K562 (cell line): ENCODE data around the gene EHBP1.

Experiments used
- POLR2AphosphoS5 ChIP-seq: IDR thresholded peaks from 2 replicates; pipeline ENCODE4 v1.6.1; 2011; ENCODE audit warnings: mild to moderate bottlenecking, low read depth, low read length, moderate library complexity; ENCODE audit not compliant: control insufficient read depth, insufficient read depth
- TCF7L2 ChIP-seq: fragments of 150-350 bp; IDR thresholded peaks from 2 replicates; pipeline ENCODE4 v1.6.1; 2016; ENCODE audit warnings: low read depth, mild to moderate bottlenecking, low read length, moderate library complexity
- TF ChIP-seq, protein P1 (sequence below), 3 experiments: IDR thresholded peaks in 2 of 3; conservative IDR thresholded peaks in 1 of 3; 2 replicates each; pipeline ENCODE4 v1.5.1; 2011 to 2012; ENCODE audit warnings: low read length in 3 of 3, mild to moderate bottlenecking in 3 of 3, control low read depth in 2 of 3, improper control_type of control experiment in 1 of 3, inconsistent platforms in 1 of 3, low read depth in 1 of 3, mixed read lengths in 1 of 3, moderate library complexity in 1 of 3; ENCODE audit not compliant: insufficient read depth in 2 of 3
- TF ChIP-seq, protein P2 (sequence below): fragments of 450-650 bp; formaldehyde crosslinking; IDR thresholded peaks from 2 replicates; pipeline ENCODE4 v1.4.0; 2022; ENCODE audit warnings: missing genetic modification characterization

DNA sequence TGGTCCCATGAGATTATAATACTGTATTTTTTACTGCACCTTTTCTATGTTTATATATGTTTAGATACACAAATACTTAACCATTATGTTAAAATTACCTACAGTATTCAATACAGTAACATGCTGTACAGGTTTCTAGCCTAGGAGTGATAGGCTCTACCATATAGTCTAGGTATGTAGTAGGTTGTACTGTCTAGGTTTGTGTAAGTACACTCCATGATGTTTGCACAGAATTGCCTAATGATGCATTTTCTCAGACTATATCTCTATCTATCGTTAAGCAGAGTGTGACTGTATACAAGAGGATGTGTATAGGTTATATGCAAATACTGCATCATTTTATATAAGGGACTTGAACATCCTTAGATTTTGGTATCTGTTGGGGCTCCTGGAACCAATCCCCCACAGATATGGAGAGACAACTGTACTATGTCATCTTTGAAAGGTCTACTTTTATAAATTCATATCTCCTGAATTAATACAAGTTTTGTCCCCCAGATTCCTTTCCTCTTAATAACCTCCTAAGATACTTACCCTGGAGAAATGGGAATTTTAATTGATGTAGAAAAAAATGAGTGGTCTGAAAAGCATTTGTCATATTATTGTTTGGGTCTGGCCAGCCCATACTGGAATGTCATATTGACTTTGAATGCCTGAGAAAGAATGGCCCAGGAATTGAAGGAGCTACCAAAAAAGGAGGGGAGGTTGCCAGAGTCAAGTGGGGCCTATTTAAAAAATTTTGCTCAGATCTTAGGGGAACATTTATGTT is 36.6 kb downstream of the EHBP1 start:
- TF ChIP-seq POLR2AphosphoS5 (no peak), TCF7L2 (no peak)
- TF ChIP-seq, protein P1, sequence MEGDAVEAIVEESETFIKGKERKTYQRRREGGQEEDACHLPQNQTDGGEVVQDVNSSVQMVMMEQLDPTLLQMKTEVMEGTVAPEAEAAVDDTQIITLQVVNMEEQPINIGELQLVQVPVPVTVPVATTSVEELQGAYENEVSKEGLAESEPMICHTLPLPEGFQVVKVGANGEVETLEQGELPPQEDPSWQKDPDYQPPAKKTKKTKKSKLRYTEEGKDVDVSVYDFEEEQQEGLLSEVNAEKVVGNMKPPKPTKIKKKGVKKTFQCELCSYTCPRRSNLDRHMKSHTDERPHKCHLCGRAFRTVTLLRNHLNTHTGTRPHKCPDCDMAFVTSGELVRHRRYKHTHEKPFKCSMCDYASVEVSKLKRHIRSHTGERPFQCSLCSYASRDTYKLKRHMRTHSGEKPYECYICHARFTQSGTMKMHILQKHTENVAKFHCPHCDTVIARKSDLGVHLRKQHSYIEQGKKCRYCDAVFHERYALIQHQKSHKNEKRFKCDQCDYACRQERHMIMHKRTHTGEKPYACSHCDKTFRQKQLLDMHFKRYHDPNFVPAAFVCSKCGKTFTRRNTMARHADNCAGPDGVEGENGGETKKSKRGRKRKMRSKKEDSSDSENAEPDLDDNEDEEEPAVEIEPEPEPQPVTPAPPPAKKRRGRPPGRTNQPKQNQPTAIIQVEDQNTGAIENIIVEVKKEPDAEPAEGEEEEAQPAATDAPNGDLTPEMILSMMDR (IDR thresholded peaks at IDR 0.05 in 2 of 3, conservative IDR thresholded peaks at IDR 0.05 in 1 of 3; ENCODE audit: insufficient read depth in 2 of 3, low read depth in 1 of 3, low read length in 3 of 3) = no peak
- TF ChIP-seq, protein P2, sequence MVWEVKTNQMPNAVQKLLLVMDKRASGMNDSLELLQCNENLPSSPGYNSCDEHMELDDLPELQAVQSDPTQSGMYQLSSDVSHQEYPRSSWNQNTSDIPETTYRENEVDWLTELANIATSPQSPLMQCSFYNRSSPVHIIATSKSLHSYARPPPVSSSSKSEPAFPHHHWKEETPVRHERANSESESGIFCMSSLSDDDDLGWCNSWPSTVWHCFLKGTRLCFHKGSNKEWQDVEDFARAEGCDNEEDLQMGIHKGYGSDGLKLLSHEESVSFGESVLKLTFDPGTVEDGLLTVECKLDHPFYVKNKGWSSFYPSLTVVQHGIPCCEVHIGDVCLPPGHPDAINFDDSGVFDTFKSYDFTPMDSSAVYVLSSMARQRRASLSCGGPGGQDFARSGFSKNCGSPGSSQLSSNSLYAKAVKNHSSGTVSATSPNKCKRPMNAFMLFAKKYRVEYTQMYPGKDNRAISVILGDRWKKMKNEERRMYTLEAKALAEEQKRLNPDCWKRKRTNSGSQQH (CRISPR knock-in tag) = no peak
